ENCODE data around the gene CPNE9. TPM values are rescaled to one million over a fixed set of nuclear protein-coding genes. Genes with fewer than 3 reads are reported as not detected.

Gene CPNE9
- total and polyA plus RNA-seq, 7 donors, result 0.05 TPM; not detected in 6

DNA sequence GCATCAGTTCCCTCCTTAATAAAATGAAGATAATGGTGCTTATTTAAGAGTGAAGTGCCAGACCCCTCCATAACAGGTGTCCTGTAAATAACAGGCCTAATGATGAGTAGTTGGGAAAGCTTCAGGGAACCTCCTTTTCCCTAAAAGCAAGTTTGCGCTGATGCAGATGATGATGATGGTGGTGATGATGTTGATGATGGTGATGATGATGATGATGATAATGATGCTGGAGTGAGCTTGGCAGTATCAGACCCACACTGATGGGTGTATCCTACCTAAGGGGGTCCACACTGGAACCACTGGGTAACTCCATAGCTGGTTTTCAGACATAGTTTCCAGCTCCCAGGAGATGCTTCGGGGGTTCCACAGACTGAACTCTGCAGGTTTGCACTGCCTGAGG is 29.9 kb upstream of the CPNE9 start:
- TF ChIP-seq, protein P1, sequence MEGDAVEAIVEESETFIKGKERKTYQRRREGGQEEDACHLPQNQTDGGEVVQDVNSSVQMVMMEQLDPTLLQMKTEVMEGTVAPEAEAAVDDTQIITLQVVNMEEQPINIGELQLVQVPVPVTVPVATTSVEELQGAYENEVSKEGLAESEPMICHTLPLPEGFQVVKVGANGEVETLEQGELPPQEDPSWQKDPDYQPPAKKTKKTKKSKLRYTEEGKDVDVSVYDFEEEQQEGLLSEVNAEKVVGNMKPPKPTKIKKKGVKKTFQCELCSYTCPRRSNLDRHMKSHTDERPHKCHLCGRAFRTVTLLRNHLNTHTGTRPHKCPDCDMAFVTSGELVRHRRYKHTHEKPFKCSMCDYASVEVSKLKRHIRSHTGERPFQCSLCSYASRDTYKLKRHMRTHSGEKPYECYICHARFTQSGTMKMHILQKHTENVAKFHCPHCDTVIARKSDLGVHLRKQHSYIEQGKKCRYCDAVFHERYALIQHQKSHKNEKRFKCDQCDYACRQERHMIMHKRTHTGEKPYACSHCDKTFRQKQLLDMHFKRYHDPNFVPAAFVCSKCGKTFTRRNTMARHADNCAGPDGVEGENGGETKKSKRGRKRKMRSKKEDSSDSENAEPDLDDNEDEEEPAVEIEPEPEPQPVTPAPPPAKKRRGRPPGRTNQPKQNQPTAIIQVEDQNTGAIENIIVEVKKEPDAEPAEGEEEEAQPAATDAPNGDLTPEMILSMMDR (IDR thresholded peaks at IDR 0.05), result no peak
- Histone ChIP-seq H3K9me3 (no peaks in the 10 kb centered on the region), H3K27ac (no peak overlapping the region), H3K36me3 (ENCODE audit: insufficient read depth in 1 of 2, low read depth in 1 of 2) (peaks cover 24 to 96% of the 10 kb centered on the region in 2 donors), H3K27me3 (ENCODE audit: insufficient read depth in 3 of 3, low read length in 2 of 3) (no peaks in the 10 kb centered on the region), H3K4me1 (peaks cover 12% of the 10 kb centered on the region), H3K4me3 (no peak overlapping the region)
- ATAC-seq, result no peak
- intact Hi-C loops (cut with DNase I), result no loop called here
- no peak for DNase-seq
- WGBS, 3 donors, result 96 to 97% (median 96%) methylated on average over 2 of the region's 2 CpGs

DNA sequence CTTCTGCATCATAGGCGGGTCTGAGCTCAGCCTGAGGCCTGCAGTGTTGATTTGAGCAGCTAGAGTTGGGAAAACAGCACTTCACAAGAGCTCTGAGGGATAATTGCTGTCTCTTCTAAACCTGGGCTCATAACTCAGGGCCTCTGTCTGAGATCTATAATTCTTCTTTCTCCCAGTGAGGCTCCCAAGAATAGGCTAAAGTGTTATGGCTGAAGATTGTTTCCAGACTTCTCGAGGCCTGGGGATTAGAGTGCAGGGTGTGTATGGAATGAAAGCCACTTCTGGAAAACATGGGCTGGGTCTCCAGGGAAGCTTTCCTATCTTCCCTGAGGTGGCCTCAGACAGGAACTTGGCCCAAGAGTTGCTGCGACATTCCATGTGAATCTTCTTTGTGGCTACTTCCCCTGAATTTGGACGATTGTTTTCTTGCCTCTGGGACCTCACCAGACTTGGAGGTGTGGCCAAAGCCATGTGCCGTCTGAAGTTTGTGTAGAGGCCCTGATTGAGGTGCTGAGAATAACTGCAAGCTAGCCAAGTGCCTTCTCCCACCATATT is 27.8 kb upstream of the CPNE9 start:
- H3K27me3 ChIP-seq (ENCODE audit: insufficient read depth in 3 of 3, low read length in 2 of 3), result no peaks in the 10 kb centered on the region
- DNase-seq (no peak), ATAC-seq (no peak)
- H3K4me1 ChIP-seq, result no peaks in the 10 kb centered on the region
- H3K27ac ChIP-seq, result no peak overlapping the region
- H3K36me3 ChIP-seq (ENCODE audit: insufficient read depth in 1 of 2, low read depth in 1 of 2), result peaks cover 29 to 100% of the 10 kb centered on the region in 2 donors
- TF ChIP-seq, protein P1 (IDR thresholded peaks at IDR 0.05), result no peak
- H3K4me3 ChIP-seq, result no peak overlapping the region
- 61 to 64% (median 61%) methylated on average over 5 of the region's 5 CpGs for WGBS, 3 donors
- H3K9me3 ChIP-seq, result no peaks in the 10 kb centered on the region
- intact Hi-C loops (cut with DNase I), result no loop called here

DNA sequence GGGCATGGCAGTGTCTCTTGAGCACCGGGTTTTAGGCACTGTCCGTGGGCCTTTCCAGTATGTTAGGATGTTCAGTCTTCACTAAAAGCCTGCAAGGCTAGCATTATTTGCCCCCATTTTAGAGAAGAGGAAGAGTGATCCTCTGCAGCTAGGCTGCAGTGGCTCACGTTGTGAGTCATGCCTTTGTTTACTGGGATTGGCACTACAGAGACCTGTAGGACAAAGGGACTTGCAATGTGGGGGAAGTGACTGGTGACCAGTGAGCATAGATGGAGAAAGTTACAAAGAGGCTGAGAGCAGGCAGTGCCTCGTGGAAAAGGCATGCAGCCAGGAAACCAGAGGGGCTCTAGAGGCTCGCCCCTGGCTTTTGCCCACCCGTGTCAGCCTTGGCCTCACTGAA is 26.8 kb upstream of the CPNE9 start:
- H3K36me3 ChIP-seq (ENCODE audit: insufficient read depth in 1 of 2, low read depth in 1 of 2), result peaks cover 28 to 100% of the 10 kb centered on the region in 2 donors
- 71 to 78% (median 76%) methylated on average over 6 of the region's 6 CpGs for WGBS, 3 donors
- no peak overlapping the region for H3K4me3 ChIP-seq
- no peaks in the 10 kb centered on the region for H3K9me3 ChIP-seq
- TF ChIP-seq, protein P1 (IDR thresholded peaks at IDR 0.05), result no peak
- H3K4me1 ChIP-seq, result no peaks in the 10 kb centered on the region
- intact Hi-C loops (cut with DNase I), result no loop called here
- no peaks in the 10 kb centered on the region for H3K27me3 ChIP-seq (ENCODE audit: insufficient read depth in 3 of 3, low read length in 2 of 3)
- DNase-seq, result no peak
- no peak overlapping the region for H3K27ac ChIP-seq
- no peak for ATAC-seq

DNA sequence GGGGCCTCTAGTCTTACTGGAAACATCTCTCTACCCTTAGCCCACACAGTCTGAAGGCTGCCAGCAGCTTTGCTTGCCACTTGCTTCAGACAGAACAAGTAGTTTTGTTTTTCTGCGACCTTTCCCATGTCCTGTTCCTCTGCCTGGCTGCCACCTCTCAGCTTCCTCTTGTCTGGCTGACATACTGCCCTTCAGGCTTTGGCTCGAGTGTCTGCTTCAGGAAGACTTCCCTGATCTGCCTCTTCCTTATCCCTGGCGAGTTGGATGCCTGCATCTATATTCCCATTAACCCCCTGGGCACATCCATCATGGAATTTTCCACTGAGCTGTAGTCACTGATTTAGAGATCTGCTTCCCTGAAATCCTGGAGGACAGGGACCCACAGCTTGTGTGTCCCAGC is 25.1 kb upstream of the CPNE9 start:
- ATAC-seq (peak in 1 of 4 donors; percentile 10), DNase-seq (no peak)
- Histone ChIP-seq H3K27me3 (ENCODE audit: insufficient read depth in 3 of 3, low read length in 2 of 3) (no peaks in the 10 kb centered on the region), H3K36me3 (ENCODE audit: insufficient read depth in 1 of 2, low read depth in 1 of 2) (peaks cover 20 to 100% of the 10 kb centered on the region in 2 donors), H3K9me3 (no peaks in the 10 kb centered on the region), H3K27ac (no peak overlapping the region), H3K4me1 (no peaks in the 10 kb centered on the region), H3K4me3 (no peak overlapping the region)
- intact Hi-C loops (cut with DNase I), result no loop called here
- 59 to 79% (median 63%) methylated on average over 3 of the region's 3 CpGs for WGBS, 3 donors
- TF ChIP-seq, protein P1 (IDR thresholded peaks at IDR 0.05), result no peak

GRCh38 chr3:9679476-9680080 is 24.1 kb upstream of the CPNE9 start:
- TF ChIP-seq, protein P1 (IDR thresholded peaks at IDR 0.05), result no peak
- WGBS, 3 donors, result 95 to 98% (median 96%) methylated on average over 6 of the region's 6 CpGs
- H3K27ac ChIP-seq, result no peak overlapping the region
- intact Hi-C loops (cut with DNase I), result no loop called here
- no peak overlapping the region for H3K4me3 ChIP-seq
- no peaks in the 10 kb centered on the region for H3K4me1 ChIP-seq
- H3K27me3 ChIP-seq (ENCODE audit: insufficient read depth in 3 of 3, low read length in 2 of 3), result no peaks in the 10 kb centered on the region
- ATAC-seq, result no peak
- H3K36me3 ChIP-seq (ENCODE audit: insufficient read depth in 1 of 2, low read depth in 1 of 2), result peaks cover 21 to 100% of the 10 kb centered on the region in 2 donors
- no peaks in the 10 kb centered on the region for H3K9me3 ChIP-seq
- no peak for DNase-seq

Data from psoas muscle (tissue), 8 donors.